ENCODE results near the gene TMEM108.
"Not testable (repeated sequence)": the region's sequence is repeated elsewhere in the genome, so short reads cannot be mapped to it uniquely, and the experiment has no call there.

The TMEM108 gene
- total RNA-seq = 0 to 0.19 (median 0) reads per million in 18 experiments

GRCh38 chr3:133038089-133038730 lies at the start of gene TMEM108:
TSS of gene TMEM108 (plus strand) at chr3:133038391.
- peak in 1 of 2 donors; percentile 31 for DNase-seq

- no peak for DNase-seq
These were observed 42.2 kb upstream of the TMEM108 start for GRCh38 chr3:132995971-132996370.

GRCh38 chr3:132997404-132998185 lies 40.6 kb upstream of the TMEM108 start:
- no peak for DNase-seq

- DNase-seq = not testable (repeated sequence)
These were observed 33.2 kb upstream of the TMEM108 start for GRCh38 chr3:133005032-133005431.

- DNase-seq = no peak
These were observed 30.6 kb upstream of the TMEM108 start for GRCh38 chr3:133007601-133008000.

GRCh38 chr3:133014325-133014724 lies 23.9 kb upstream of the TMEM108 start:
- no peak for DNase-seq

GRCh38 chr3:133015573-133015972 lies 22.6 kb upstream of the TMEM108 start:
- DNase-seq = not testable (repeated sequence)

- no peak for DNase-seq
These were observed 21.3 kb upstream of the TMEM108 start for GRCh38 chr3:133016838-133017309.

GRCh38 chr3:133018921-133019320 lies 19.3 kb upstream of the TMEM108 start:
- DNase-seq = no peak

GRCh38 chr3:133021206-133021605 lies 17.0 kb upstream of the TMEM108 start:
- no peak for DNase-seq

- peak; percentile 49 to 50 for DNase-seq
These were observed 14.8 kb upstream of the TMEM108 start for GRCh38 chr3:133023362-133023761.

GRCh38 chr3:133025546-133025945 lies 12.6 kb upstream of the TMEM108 start:
- DNase-seq = no peak

GRCh38 chr3:133032301-133032700 lies 5.9 kb upstream of the TMEM108 start:
- no peak for DNase-seq

GRCh38 chr3:133037436-133037835 lies 755 bp upstream of the TMEM108 start:
- DNase-seq = no peak

- DNase-seq = no peak
These were observed 662 bp downstream of the TMEM108 start for GRCh38 chr3:133038731-133039375.

GRCh38 chr3:133040696-133041523 lies 2.7 kb downstream of the TMEM108 start:
- peak; percentile 35 to 60 for DNase-seq

- DNase-seq = no peak
These were observed 3.3 kb downstream of the TMEM108 start for GRCh38 chr3:133041524-133041829.

GRCh38 chr3:133042778-133043177 lies 4.6 kb downstream of the TMEM108 start:
- DNase-seq = no peak

GRCh38 chr3:133047980-133048379 lies 9.8 kb downstream of the TMEM108 start:
- DNase-seq = no peak

GRCh38 chr3:133049491-133049890 lies 11.3 kb downstream of the TMEM108 start:
- DNase-seq = no peak

GRCh38 chr3:133050891-133051290 lies 12.7 kb downstream of the TMEM108 start:
- DNase-seq = no peak

GRCh38 chr3:133053532-133053931 lies 15.3 kb downstream of the TMEM108 start:
- DNase-seq = no peak

- no peak for DNase-seq
These were observed 16.4 kb downstream of the TMEM108 start for GRCh38 chr3:133054586-133054985.
